Spleen (tissue), 7 donors: ENCODE measurements around the gene SLCO2B1.
A peak's percentile ranks its signal among the peaks of the same experiment; 100 is the strongest.

Experiments
- CTCF ChIP-seq, 11 experiments: fragments of 200-600 bp in 7 of 11; fragments of 450-650 bp in 4 of 11; sonication (generic) in 4 of 11; IDR thresholded peaks in 8 of 11; conservative IDR thresholded peaks in 3 of 11; 1 replicate in 7 of 11; 2 replicates in 4 of 11; pipeline versions ENCODE4 v1.4.0 to v1.8.0; 2016 to 2021; ENCODE audit warnings: antibody characterized with exemption in 11 of 11, inconsistent platforms in 4 of 11, mild to moderate bottlenecking in 1 of 11
- POLR2A ChIP-seq, 3 donors: fragments of 450-650 bp; IDR thresholded peaks; one replicate each; pipeline ENCODE4 v1.5.1; 2017; ENCODE audit warnings: antibody characterized with exemption in 3 of 3, mild to moderate bottlenecking in 1 of 3
- POLR2AphosphoS5 ChIP-seq, 3 donors: sonication (generic); formaldehyde crosslinking; IDR thresholded peaks; one replicate each; pipeline ENCODE4 v1.5.1; 2017; ENCODE audit warnings: antibody characterized with exemption in 3 of 3
- donor health status: DM: no; HTN: no; CAD: no; lungs with moderate emphysema.
- donor health status: DM: no; HTN: no; CAD: no.
- donor health status: DM: no; HTN: no; CAD: no.

- TF ChIP-seq POLR2A (IDR thresholded peaks at IDR 0.05): no peak
- TF ChIP-seq POLR2AphosphoS5 (IDR thresholded peaks at IDR 0.05): peak in 1 of 3 donors; percentile 15
- TF ChIP-seq CTCF (IDR thresholded peaks at IDR 0.05 in 8 of 11, conservative IDR thresholded peaks at IDR 0.05 in 3 of 11): no peak
These were observed 14.8 kb downstream of the SLCO2B1 start for GRCh38 chr11:75165721-75166120.
